ENCODE data around the gene AOC1.

- TF ChIP-seq CTCF (IDR thresholded peaks at IDR 0.05) (no peak), ZFX (IDR thresholded peaks at IDR 0.05; ENCODE audit: borderline replicate concordance) (no peak)
Measured at GRCh38 chr7:150826061-150826849, 26.1 kb upstream of the AOC1 start.

Data from 22Rv1 (cell line).